GM18517 (cell line): ENCODE results near the gene NTNG1.

Experiments
- ATAC-seq: cut with Tn5 transposase; IDR thresholded peaks from one replicate; pipeline ENCODE4 v1.9.1; 2021; ENCODE audit warnings: mild to moderate bottlenecking, moderate library complexity; ENCODE audit not compliant: unreplicated experiment

The NTNG1 gene

DNA sequence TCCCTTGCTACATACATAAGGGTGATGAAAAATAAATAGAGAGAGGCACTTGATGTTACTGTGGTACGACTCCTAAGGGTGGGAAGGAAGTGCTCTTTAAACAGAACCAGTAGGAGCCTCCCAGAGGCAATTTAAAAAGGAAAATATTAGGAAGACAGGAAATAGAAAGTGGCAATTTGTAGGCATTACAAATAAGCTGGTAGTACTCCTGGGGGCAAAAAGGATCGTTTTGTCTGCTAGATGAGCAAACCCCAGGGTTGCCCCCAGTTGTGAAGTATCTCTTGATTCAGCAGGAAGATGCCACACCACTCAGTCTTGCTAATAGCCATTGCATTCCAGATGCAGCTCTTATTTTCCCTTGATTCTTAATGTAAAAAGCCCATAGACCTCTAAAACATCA is 303.0 kb downstream of the NTNG1 start:
- ATAC-seq = no peak

DNA sequence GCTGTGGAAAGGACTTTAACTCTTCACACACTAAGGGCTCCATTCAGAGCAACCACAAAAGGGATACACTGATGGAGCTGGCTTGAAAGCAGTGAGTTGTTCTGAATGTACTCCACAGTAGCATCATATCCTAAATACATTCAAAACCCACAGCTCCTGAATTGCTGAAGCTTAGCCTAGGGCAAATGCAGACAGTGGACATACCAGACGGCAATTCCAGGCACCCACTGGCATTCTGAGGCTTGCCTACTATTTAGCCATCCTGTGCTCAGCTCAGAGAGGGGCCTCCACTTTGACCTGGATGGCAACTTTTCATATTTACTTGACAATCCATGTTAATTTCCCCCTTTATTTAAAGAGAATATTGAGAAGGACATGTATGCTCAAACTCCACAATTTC is 303.5 kb downstream of the NTNG1 start:
- ATAC-seq = no peak

DNA sequence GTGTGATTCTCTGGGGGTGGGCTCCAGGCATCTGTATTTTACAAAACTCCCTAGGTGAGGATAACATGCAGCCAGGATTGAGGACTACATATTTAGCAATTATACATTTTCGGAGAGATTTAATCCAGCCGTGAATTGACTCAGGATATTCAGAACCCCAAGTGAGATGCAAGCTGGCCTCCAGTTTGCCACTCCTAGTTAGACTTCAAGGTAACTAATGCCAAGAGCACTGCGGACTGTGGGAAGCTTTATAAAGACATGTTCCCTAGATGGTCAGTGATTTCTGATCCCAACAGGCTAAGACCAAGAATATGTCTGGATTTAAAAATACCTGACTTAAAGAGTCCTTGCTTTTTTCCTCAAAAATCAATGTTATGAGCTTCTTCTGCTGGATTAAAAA is 308.5 kb downstream of the NTNG1 start:
- no peak for ATAC-seq

DNA sequence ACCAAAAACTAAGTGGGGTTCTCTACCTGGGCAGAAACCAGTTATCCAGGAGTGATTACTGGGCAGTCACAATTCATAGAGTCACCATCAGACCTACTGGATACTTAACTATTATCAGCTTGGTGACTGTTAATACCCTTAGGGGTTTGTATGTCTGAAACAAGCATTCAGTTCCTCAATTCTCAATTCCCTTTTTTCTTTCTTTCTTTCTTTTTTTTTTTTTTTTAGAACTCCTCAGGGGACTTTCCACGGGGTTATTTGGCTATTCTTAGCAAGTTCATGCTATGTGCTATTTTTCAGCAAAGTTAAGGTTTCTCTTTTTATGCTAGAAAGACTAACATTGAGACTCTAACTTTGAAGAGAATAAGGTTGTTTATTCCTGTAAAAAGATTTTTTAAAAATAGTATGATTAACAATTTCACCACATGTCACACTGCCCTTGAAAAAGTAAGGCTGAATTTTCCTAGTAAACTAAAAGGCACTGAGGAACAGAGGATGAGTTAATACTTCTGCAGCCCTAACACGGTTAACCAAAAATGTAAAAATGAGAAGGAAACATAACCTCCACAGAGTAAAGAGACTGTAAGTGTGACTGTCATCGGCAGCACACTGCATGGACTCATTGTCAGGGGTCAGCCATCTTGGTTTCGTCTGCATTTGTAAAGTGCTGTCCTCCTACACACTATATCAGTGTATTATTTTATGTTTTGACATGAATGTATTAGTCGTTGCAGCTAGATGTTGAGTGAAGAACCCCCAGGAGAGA is 310.2 kb downstream of the NTNG1 start:
- peak; percentile 78 for ATAC-seq

- peak; percentile 50 for ATAC-seq
Measured at GRCh38 chr1:107451715-107452114, 310.9 kb downstream of the NTNG1 start.

DNA sequence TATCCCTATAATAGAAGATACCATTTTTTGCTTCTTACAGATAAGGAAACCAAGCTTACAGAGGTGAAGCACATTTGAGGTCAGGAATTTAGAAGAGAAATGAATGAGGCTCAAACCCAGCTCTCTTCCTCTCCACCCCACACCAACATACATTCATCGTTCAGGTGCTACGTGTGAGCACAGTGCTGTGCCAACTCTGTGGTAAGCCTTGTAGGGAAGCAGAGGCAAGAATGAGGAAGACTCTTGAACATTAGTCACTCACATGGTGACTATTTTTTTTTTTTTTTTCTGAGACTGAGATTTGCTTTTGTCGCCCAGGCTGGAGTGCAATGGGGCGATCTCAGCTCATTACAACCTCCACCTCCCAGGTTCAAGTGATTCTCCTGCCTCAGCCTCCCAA is 314.0 kb downstream of the NTNG1 start:
- ATAC-seq = no peak

DNA sequence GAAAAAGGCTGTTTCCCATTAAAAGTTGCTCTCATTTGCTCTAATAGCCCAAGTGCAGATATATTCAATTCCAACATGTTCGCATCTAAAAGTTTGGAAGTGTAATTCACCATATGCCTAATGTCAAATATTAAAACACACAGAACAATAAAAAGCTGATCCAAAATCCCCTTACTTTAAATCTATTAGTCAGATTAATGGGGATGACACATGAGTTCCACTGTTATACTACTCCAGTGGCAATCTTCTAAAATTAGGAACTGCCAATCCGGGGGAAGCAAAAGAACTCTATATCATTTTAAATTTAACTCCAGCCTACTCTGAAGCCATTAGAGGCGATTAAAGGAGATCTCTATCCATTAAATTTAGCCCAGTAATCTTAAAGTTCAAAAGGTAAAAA is 317.1 kb downstream of the NTNG1 start:
- ATAC-seq = no peak

DNA sequence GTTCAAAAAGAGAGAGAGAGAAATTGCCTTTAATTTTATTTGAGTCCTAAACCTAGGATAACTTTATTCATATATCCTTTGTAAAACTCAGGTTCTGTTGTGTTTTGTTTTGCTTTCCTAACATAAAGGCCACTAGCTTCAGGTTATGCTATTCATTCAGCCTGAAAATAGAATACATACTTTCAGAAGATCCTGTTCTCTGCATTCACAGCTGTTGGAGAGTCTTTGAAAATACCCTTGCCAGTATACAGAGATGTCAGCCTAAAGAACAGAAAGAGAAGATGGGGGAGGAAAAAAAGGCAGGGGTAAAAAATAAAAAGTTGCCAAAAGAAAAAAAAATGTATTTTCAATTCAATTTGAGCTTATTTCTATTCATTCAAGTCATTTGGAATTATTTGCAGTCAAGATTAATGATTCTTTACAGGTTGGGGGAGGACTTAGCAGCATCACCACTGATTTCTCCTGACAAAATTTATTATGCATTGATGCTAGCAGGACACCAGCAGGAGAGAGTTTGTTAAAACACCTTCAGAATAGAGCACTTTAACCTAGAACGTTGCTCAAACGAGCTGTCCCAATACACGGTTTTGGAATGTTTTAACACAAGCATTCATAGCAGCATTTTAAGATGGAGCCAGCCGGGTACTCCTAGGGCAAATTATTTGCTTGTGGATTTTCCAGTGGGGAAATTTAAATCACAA is 318.5 kb downstream of the NTNG1 start:
- ATAC-seq = peak; percentile 96

GRCh38 chr1:107460035-107460434 is 319.2 kb downstream of the NTNG1 start:
- no peak for ATAC-seq

DNA sequence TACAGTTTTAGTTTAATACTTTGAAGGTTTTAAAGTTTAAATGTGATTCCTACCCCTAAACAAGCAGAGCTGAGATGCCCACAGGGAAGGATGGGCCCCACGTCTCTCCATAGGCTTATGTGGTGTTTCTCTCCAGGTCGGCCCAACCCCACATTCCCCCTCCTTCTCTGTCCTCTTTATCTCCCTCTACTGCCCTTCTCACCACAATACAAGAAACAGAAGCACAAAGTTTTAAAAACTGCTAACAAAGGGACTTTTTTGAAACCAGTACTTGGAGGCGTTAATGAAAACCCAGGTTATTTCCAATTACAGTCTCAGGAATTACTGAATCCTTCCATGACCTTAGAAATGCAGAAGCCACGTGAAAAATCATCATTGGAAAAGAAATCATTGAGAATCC is 324.0 kb downstream of the NTNG1 start:
- no peak for ATAC-seq

DNA sequence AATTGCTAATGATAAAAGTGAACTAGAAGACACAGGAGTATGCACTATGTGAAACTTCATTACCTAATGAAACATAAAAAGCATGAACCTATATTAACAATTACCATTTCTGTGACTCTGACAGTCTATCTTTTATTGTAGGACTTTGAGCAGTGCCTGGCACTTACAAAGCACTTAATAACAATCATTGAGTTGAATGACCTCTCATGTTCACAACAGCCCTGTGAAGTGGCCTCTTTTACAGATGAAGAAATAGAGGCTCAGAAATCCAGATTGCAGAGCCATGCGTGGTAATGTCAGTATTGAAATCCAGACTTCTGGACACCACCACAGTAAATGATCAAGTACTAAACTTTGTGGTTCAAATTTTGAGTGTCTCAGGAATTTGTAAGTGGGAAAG is 326.4 kb downstream of the NTNG1 start:
- ATAC-seq = no peak

- no peak for ATAC-seq
Measured at GRCh38 chr1:107467811-107468210, 327.0 kb downstream of the NTNG1 start.

DNA sequence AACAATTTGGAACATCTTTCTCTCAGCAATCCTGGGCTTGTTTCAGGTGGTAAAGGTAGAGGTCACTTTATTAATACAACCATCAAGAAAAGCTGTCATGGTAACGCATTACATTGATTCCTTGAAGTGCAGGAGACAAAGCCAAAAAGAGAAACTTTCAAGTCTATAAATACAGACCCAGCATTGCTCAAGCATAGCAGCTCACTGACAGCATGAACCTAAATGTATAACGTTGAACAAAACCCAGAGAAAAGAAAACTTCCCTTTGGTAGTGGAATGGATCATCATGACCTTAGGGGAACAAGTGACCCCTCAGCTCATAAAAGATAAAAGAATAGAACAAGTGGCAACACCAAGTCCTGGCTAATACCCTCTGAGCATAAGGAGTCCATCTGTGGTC is 332.2 kb downstream of the NTNG1 start:
- peak; percentile 57 for ATAC-seq

DNA sequence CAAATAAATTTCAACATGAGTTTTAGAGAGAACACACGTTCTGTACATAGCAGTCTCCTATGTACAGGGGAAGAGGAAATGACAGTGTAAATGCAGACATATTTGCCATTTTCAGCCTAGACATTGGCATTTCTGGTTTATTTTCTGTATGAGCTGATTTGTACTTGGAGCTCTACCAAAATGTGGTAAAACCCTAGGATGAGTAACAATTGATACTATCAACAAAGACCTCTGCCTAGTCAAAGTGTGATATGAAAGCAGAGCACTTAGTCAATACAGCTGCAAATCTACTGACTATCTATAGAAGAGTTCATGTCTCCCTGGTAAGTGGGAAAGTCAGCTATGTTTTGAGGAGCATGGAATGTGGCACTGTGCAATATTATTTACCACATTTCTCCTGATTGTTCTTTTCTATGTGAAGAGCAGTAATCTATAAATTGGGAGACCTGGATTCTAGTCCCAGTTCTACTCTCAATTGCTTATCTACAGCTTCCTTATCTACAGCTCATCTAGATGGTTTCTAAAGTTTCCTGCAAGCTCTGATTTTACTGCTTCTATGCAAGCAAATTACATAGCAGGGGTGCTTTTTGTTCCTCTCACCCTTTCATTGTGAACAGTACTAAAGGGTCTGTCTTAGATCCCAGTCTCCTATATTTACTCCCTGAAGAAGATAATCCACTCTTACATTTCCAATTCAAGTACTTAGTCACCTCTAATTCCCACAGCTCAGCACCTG is 334.2 kb downstream of the NTNG1 start:
- peak; percentile 71 for ATAC-seq

DNA sequence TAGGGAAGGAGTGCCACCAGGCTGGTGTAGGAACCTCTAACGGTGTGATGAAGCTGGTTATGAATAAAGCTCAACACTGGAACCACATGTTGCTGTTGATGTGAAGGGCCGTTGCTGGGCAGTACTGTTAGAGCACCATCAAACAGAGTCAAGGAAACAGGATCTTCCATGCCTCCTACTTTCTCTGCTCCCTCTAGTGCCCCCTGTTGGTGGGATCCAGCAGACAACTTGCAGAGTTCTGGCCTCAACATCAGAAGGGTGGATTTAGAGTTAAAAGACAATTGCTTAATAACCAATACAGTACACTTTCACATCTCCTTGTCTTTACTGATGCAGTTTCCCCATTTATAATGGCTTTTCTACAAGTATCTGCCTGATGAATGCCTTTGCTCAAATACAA is 336.4 kb downstream of the NTNG1 start:
- no peak for ATAC-seq

- ATAC-seq = no peak
Measured at GRCh38 chr1:107479865-107480350, 339.1 kb downstream of the NTNG1 start.

- peak; percentile 62 for ATAC-seq
Measured at GRCh38 chr1:107480548-107481415, 339.9 kb downstream of the NTNG1 start.

DNA sequence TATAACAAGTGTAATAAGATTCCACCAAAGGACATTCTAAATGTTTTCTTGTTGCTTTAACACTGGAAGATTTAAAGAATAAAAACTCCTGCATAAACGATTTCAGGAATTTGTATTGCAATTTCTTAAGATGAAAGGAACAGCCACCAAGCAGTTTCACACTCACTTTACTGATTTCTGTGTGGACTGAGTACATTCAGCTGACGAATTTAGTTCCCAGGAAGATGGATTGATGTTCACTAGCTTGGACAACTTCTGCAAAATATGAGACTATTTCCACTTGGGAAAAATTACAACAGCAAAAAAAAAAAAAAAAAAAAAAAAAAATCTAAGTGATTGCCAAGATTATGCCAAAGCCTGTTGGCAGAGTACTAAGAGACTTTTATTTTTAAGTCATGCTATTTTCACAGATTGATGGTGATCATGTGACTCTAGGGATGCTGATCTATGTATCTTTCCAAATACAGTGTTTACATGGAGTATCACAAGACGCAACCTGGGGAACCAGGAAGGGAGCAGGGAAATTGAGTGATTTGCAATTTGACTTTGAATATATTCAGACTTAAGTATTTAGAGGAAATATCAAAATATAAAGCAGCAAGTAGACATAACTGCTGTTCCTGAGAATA is 341.0 kb downstream of the NTNG1 start:
- no peak for ATAC-seq

GRCh38 chr1:107483949-107484348 is 343.1 kb downstream of the NTNG1 start:
- no peak for ATAC-seq

DNA sequence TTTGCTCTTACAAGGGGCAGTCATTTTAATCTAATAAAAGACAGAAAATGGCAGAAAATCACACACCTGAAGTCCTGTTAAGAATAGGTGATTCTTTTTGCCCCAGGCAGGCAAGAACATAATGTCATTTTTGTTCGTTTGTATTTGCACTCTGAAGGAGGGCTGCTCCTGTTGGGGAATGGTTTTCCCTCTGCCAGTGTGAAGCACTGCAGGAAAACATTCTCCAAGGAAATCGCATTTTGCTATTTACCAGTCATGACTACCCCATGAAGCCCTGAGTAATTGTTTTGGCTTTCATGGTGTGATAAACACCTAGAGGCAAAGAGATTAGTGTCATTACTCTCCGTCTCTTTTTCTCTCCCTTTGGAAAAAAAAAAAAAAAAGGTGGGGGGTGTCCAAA is 345.5 kb downstream of the NTNG1 start:
- no peak for ATAC-seq
